Omental fat pad (tissue), 4 donors: ENCODE results near the gene EIF3I. TPM values are rescaled to one million over a fixed set of nuclear protein-coding genes. Genes with fewer than 3 reads are reported as not detected.
A peak's percentile ranks its signal among the peaks of the same experiment; 100 is the strongest.

Source experiments
- ATAC-seq: fragments of 150-250 bp; one replicate; pipeline ENCODE4 v1.9.1; 2016; ENCODE audit warnings: mild to moderate bottlenecking, moderate library complexity; ENCODE audit not compliant: low FRiP score
- DNase-seq: peaks from one replicate; pipeline ENCODE4 v3.0.0-alpha.2; 2019; ENCODE audit warnings: low spot score
- CTCF ChIP-seq, 3 donors: fragments of 450-650 bp; IDR thresholded peaks; one replicate each; pipeline ENCODE4 v1.5.1; 2016 to 2017; ENCODE audit warnings: antibody characterized with exemption in 3 of 3, mild to moderate bottlenecking in 3 of 3, moderate library complexity in 2 of 3
- total RNA-seq, 4 donors: library from RNA; depleted of rRNA; stranded (reverse); fragments of >200 nt; gene quantifications; one replicate each; pipeline ENCODE4 v1.1.0, GENCODE V29; 2016

EIF3I gene
- total RNA-seq, 4 donors from 2014 or later, result 159 to 210 (median 191) TPM

DNA sequence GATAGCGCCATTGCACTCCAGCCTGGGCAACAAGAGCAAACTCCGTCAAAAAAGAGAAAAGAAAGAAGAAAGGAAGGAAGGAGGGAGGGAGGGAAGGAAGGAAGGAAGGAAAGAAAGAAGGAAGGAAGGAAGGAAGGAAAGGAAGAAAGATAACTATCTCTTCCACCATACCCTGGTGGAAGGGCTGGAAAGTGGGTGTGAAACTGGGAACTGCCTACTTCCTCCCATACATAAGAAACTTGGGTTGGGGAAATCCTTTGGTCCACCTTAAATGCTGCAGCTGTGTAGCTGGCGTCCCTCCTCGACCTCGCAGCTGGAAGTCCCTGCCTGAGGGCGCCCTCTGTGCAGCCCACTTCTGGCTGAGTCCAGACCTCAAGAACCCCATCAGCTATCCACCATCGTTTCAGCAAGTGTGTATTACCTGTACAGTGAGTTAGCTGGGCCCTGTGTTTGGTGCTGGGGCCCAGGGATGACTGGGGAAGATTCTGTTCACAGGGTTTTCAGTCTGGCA is 20.2 kb downstream of the EIF3I start:
- no peak for TF ChIP-seq CTCF (IDR thresholded peaks at IDR 0.05)
- DNase-seq (no peak), ATAC-seq (no peak)

DNA sequence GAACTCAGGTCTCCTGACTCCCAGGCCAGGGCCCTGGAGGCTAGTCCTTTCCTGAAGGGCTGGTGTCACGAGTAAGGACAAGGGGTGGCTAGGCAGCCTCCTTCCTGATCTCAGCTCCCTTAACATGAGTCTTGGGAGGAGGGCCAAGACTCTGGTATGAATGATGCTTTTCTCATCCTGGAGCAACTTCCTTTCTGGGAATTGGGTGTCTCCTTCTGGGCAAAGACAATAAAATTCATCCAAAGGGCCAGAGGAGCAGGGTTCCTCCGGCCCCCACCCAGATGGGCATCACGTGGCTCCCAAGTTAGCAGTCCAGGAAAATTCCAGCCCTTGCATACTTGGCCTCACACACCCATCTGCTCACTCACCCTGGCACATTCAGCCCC is 24.7 kb downstream of the EIF3I start, which contains the start of gene FAM167B:
FAM167B (plus strand) TSS at position 335 of the 386 bp plus-strand sequence. CDS start 200 bp downstream, outside the sequence.
- DNase-seq, result no peak
- ATAC-seq, result peak; percentile 64

GRCh38 chr1:32247452-32247851 is 25.2 kb downstream of the EIF3I start:
- ATAC-seq (peak; percentile 3), DNase-seq (no peak)
- no peak for TF ChIP-seq CTCF (IDR thresholded peaks at IDR 0.05)

More for the DNA sequence above, 24.7 kb downstream of the EIF3I start, which contains the start of gene FAM167B:
- no peak for TF ChIP-seq CTCF (IDR thresholded peaks at IDR 0.05)

DNA sequence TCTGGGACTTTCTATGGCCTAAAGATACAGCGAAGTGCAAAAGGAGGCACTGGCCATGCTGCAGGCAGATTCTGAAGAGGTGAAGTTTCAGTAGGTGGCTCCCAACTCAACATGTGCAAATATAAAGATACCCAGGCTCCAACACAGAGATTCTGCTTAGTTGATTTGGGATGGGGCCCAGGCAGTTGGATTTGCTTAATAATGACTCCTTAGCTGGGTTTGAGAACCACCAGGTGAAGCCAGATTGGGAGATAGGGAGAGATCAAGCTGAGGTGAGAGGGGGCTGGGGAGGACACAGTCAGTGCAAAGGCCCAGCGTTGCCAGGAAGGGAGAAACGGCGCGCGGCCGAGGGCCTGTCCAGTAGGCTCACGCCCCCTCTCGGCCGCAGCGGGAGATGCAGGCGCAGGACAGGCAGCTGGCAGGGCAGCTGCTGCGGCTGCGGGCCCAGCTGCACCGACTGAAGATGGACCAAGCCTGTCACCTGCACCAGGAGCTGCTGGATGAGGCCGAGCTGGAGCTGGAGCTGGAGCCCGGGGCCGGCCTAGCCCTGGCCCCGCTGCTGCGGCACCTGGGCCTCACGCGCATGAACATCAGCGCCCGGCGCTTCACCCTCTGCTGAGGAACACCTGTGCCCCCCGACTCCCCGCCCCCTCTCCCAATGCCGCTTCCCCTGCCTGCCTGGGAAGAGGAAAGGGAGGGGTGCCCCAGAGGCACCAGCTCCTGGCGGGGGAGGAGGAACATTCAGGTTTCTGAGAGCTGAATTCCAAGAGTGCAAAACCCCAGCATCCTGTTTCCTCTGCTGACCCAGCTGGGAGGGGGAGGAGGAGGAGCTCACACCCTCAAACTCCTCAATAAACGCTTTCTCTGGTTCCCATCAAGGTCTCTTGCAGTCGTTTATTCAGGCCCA is 26.0 kb downstream of the EIF3I start:
- DNase-seq (peak; percentile 95), ATAC-seq (peak; percentile 64)
- peak in 2 of 3 donors; percentile 10 to 66 for TF ChIP-seq CTCF (IDR thresholded peaks at IDR 0.05)

GRCh38 chr1:32249831-32250525 is 27.8 kb downstream of the EIF3I start:
- ATAC-seq, result no peak
- DNase-seq, result no peak
- TF ChIP-seq CTCF (IDR thresholded peaks at IDR 0.05), result no peak

GRCh38 chr1:32250893-32251716 is 28.9 kb downstream of the EIF3I start, which contains the start of gene LCK:
Gene LCK, plus strand, starts transcription at chr1:32251265. Its CDS starts 23,065 bp downstream, at chr1:32274330.
- ATAC-seq (no peak), DNase-seq (no peak)
- no peak for TF ChIP-seq CTCF (IDR thresholded peaks at IDR 0.05)
